ENCODE results near the gene ANKRD13C. TPM values are rescaled to one million over a fixed set of nuclear protein-coding genes. Genes with fewer than 3 reads are reported as not detected.

The ANKRD13C gene, protein sequence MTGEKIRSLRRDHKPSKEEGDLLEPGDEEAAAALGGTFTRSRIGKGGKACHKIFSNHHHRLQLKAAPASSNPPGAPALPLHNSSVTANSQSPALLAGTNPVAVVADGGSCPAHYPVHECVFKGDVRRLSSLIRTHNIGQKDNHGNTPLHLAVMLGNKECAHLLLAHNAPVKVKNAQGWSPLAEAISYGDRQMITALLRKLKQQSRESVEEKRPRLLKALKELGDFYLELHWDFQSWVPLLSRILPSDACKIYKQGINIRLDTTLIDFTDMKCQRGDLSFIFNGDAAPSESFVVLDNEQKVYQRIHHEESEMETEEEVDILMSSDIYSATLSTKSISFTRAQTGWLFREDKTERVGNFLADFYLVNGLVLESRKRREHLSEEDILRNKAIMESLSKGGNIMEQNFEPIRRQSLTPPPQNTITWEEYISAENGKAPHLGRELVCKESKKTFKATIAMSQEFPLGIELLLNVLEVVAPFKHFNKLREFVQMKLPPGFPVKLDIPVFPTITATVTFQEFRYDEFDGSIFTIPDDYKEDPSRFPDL
- total RNA-seq (26.6 TPM), polyA plus RNA-seq (ENCODE audit: insufficient read depth in 1 of 8, insufficient read length in 8 of 8, low replicate concordance in 1 of 8) (10 to 100 TPM; 12.9 to 20.5 (median 17.3) TPM)
- long read RNA-seq, donor 1, full-length matches to known transcripts: 1 of 1 reads
- long read RNA-seq, donor 1, partial matches to known transcripts: 0 of 1 reads
- long read RNA-seq, donor 1, other reads (novel, unspliced or antisense): 0 of 1 reads
- long read RNA-seq, donor 2, full-length matches to known transcripts: 2 of 2 reads
- long read RNA-seq, donor 2, partial matches to known transcripts: 0 of 2 reads
- long read RNA-seq, donor 2, other reads (novel, unspliced or antisense): 0 of 2 reads
- long read RNA-seq, donor 3, full-length matches to known transcripts: 3 of 3 reads
- long read RNA-seq, donor 3, partial matches to known transcripts: 0 of 3 reads
- long read RNA-seq, donor 3, other reads (novel, unspliced or antisense): 0 of 3 reads
- long read RNA-seq, donor 4, full-length matches to known transcripts: 3 of 3 reads
- long read RNA-seq, donor 4, partial matches to known transcripts: 0 of 3 reads
- long read RNA-seq, donor 4, other reads (novel, unspliced or antisense): 0 of 3 reads
- long read RNA-seq, donor 5, full-length matches to known transcripts: 3 of 3 reads
- long read RNA-seq, donor 5, partial matches to known transcripts: 0 of 3 reads
- long read RNA-seq, donor 5, other reads (novel, unspliced or antisense): 0 of 3 reads
- long read RNA-seq, donor 6, full-length matches to known transcripts: 4 of 4 reads
- long read RNA-seq, donor 6, partial matches to known transcripts: 0 of 4 reads
- long read RNA-seq, donor 6, other reads (novel, unspliced or antisense): 0 of 4 reads
- long read RNA-seq, donor 7, full-length matches to known transcripts: 2 of 2 reads
- long read RNA-seq, donor 7, partial matches to known transcripts: 0 of 2 reads
- long read RNA-seq, donor 7, other reads (novel, unspliced or antisense): 0 of 2 reads
- long read RNA-seq, donor 8, full-length matches to known transcripts: 3 of 3 reads
- long read RNA-seq, donor 8, partial matches to known transcripts: 0 of 3 reads
- long read RNA-seq, donor 8, other reads (novel, unspliced or antisense): 0 of 3 reads
- long read RNA-seq, donor 9: 0 reads
- long read RNA-seq, donor 10, full-length matches to known transcripts: 4 of 4 reads
- long read RNA-seq, donor 10, partial matches to known transcripts: 0 of 4 reads
- long read RNA-seq, donor 10, other reads (novel, unspliced or antisense): 0 of 4 reads
- long read RNA-seq, donor 11, full-length matches to known transcripts: 2 of 8 reads
- long read RNA-seq, donor 11, partial matches to known transcripts: 6 of 8 reads
- long read RNA-seq, donor 11, other reads (novel, unspliced or antisense): 0 of 8 reads

DNA sequence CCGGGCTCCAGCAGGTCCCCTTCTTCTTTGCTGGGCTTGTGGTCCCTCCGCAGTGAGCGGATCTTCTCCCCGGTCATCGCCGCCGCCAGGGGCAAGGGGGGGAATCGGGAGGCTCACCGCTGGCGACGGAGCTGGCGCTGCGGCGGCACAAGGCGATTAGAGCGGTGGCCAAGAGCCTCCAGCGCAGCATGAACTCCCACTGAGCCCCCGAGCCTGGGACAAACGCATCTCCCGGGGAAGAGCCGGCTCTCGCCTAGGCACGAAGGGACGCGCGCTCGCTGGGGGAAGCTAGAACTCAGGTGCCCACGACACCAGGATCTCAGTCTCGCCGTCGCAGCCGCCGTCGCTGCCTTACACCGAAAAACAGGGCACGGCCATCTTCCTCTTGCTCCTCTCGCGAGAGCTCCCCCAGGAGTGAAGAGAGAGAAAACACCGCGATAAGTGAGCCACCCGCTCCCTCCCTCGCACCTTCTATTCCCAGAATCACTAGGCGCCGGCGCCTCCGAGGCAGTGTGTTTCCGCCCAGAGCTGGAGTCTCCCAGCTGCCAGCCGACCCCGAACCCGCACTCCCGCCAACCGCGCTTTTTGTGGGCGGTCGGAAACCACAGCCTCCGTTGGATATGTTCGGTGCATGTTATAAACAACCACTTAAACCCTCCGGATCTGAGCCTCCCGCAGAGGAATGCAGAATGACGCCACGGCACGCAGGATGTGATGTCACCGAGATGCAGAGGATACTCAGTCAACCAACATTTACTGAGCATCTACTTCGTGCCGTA, at the start of gene ANKRD13C:
TSS of gene ANKRD13C (minus strand) at position 391 of the 779 bp plus-strand sequence. CDS start at position 77, 314 bp downstream.
- Histone ChIP-seq H3K27ac (ENCODE audit: low read length) (peak within 1 kb of the TSS; percentile 94), H3K4me3 (ENCODE audit: low read length) (peak within 1 kb of the TSS; percentile 99), H3K36me3 (ENCODE audit: control insufficient read depth, insufficient read depth, low read length) (no peaks in the 10 kb centered on the region), H3K4me1 (ENCODE audit: control insufficient read depth, insufficient read depth, low read length) (peaks cover 6% of the 10 kb centered on the region), H3K27me3 (ENCODE audit: control insufficient read depth, insufficient read depth, low read length) (no peaks in the 10 kb centered on the region), H3K9me3 (replicated peaks; ENCODE audit: control insufficient read depth, low read depth, low read length) (no peaks in the 10 kb centered on the region)
- peak; percentile 99 for DNase-seq
- WGBS (ENCODE audit: insufficient coverage): 0% methylated on average over 46 of the region's 65 CpGs

GRCh38 chr1:70403759-70404158, 49.2 kb upstream of the ANKRD13C start:
- no peaks in the 10 kb centered on the region for H3K27me3 ChIP-seq (ENCODE audit: control insufficient read depth, insufficient read depth, low read length)
- 33% methylated on average over 1 of the region's 2 CpGs for WGBS (ENCODE audit: insufficient coverage)
- H3K27ac ChIP-seq (ENCODE audit: low read length): no peak overlapping the region
- no peak for DNase-seq
- no peak overlapping the region for H3K4me3 ChIP-seq (ENCODE audit: low read length)
- no peaks in the 10 kb centered on the region for H3K9me3 ChIP-seq (replicated peaks; ENCODE audit: control insufficient read depth, low read depth, low read length)
- no peaks in the 10 kb centered on the region for H3K36me3 ChIP-seq (ENCODE audit: control insufficient read depth, insufficient read depth, low read length)
- no peaks in the 10 kb centered on the region for H3K4me1 ChIP-seq (ENCODE audit: control insufficient read depth, insufficient read depth, low read length)

- Histone ChIP-seq H3K27me3 (ENCODE audit: control insufficient read depth, insufficient read depth, low read length) (no peaks in the 10 kb centered on the region), H3K36me3 (ENCODE audit: control insufficient read depth, insufficient read depth, low read length) (no peaks in the 10 kb centered on the region), H3K4me3 (ENCODE audit: low read length) (no peak overlapping the region), H3K9me3 (replicated peaks; ENCODE audit: control insufficient read depth, low read depth, low read length) (no peaks in the 10 kb centered on the region), H3K27ac (ENCODE audit: low read length) (no peak overlapping the region), H3K4me1 (ENCODE audit: control insufficient read depth, insufficient read depth, low read length) (no peaks in the 10 kb centered on the region)
- no peak for DNase-seq
- no CpG with 5 or more reads among the region's 1 CpG for WGBS (ENCODE audit: insufficient coverage)
Measured at GRCh38 chr1:70401974-70402373, 47.5 kb upstream of the ANKRD13C start.

GRCh38 chr1:70400335-70400734, 45.8 kb upstream of the ANKRD13C start:
- H3K4me1 ChIP-seq (ENCODE audit: control insufficient read depth, insufficient read depth, low read length): no peaks in the 10 kb centered on the region
- H3K36me3 ChIP-seq (ENCODE audit: control insufficient read depth, insufficient read depth, low read length): no peaks in the 10 kb centered on the region
- WGBS (ENCODE audit: insufficient coverage): no CpG with 5 or more reads among the region's 1 CpG
- no peak overlapping the region for H3K4me3 ChIP-seq (ENCODE audit: low read length)
- no peak for DNase-seq
- no peak overlapping the region for H3K27ac ChIP-seq (ENCODE audit: low read length)
- H3K9me3 ChIP-seq (replicated peaks; ENCODE audit: control insufficient read depth, low read depth, low read length): no peaks in the 10 kb centered on the region
- no peaks in the 10 kb centered on the region for H3K27me3 ChIP-seq (ENCODE audit: control insufficient read depth, insufficient read depth, low read length)

DNA sequence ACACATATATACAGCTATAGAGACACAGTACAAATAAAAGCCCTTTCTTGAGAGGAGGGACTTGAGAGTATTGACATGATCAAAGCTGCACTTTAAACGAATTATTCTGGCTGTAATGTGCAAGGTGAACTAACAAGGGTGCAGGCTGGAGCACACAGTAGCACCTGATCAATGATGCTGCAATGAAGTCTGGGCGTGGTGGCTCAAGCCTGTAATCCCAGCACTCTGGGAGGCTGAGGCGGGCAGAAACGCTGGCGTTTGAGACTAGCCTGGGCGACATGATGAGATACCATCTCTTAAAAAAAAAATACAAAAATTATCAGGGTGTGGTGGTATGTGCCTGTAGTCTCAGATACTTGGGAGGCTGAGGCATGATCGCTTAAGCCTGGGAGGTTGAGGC, 42.5 kb upstream of the ANKRD13C start:
- WGBS (ENCODE audit: insufficient coverage): 57% methylated on average over 1 of the region's 7 CpGs
- H3K4me3 ChIP-seq (ENCODE audit: low read length): no peak overlapping the region
- no peaks in the 10 kb centered on the region for H3K4me1 ChIP-seq (ENCODE audit: control insufficient read depth, insufficient read depth, low read length)
- H3K36me3 ChIP-seq (ENCODE audit: control insufficient read depth, insufficient read depth, low read length): no peaks in the 10 kb centered on the region
- no peaks in the 10 kb centered on the region for H3K9me3 ChIP-seq (replicated peaks; ENCODE audit: control insufficient read depth, low read depth, low read length)
- no peak for DNase-seq
- H3K27ac ChIP-seq (ENCODE audit: low read length): no peak overlapping the region
- no peaks in the 10 kb centered on the region for H3K27me3 ChIP-seq (ENCODE audit: control insufficient read depth, insufficient read depth, low read length)

- no peak for DNase-seq
- Histone ChIP-seq H3K36me3 (ENCODE audit: control insufficient read depth, insufficient read depth, low read length) (no peaks in the 10 kb centered on the region), H3K27me3 (ENCODE audit: control insufficient read depth, insufficient read depth, low read length) (no peaks in the 10 kb centered on the region), H3K27ac (ENCODE audit: low read length) (no peak overlapping the region), H3K4me3 (ENCODE audit: low read length) (no peak overlapping the region), H3K9me3 (replicated peaks; ENCODE audit: control insufficient read depth, low read depth, low read length) (no peaks in the 10 kb centered on the region), H3K4me1 (ENCODE audit: control insufficient read depth, insufficient read depth, low read length) (no peaks in the 10 kb centered on the region)
- no CpG with 5 or more reads among the region's 2 CpGs for WGBS (ENCODE audit: insufficient coverage)
Measured at GRCh38 chr1:70396607-70397006, 42.1 kb upstream of the ANKRD13C start.

GRCh38 chr1:70392626-70393025, 38.1 kb upstream of the ANKRD13C start:
- Histone ChIP-seq H3K9me3 (replicated peaks; ENCODE audit: control insufficient read depth, low read depth, low read length) (no peaks in the 10 kb centered on the region), H3K36me3 (ENCODE audit: control insufficient read depth, insufficient read depth, low read length) (no peaks in the 10 kb centered on the region), H3K27me3 (ENCODE audit: control insufficient read depth, insufficient read depth, low read length) (no peaks in the 10 kb centered on the region), H3K27ac (ENCODE audit: low read length) (no peak overlapping the region), H3K4me1 (ENCODE audit: control insufficient read depth, insufficient read depth, low read length) (no peaks in the 10 kb centered on the region), H3K4me3 (ENCODE audit: low read length) (no peak overlapping the region)
- no peak for DNase-seq

DNA sequence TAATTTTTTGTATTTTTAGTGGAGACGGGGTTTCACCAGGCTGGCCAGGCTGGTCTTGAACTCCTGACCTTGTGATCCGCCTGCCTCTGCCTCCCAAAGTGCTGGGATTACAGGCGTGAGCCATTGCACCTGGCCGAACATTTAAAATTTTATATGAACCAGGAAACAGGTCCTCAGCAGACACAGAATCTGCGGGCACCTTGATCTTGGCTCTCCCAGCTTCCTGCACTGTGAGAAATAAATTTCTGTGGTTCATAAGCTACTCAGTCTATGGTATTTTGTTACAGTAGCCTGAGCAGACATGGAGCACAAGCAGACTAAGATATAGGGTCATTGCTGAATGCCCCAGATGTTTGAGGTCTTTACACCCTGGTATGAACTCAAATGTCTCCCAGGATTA, 33.0 kb upstream of the ANKRD13C start:
- Histone ChIP-seq H3K4me1 (ENCODE audit: control insufficient read depth, insufficient read depth, low read length) (no peaks in the 10 kb centered on the region), H3K4me3 (ENCODE audit: low read length) (no peak overlapping the region), H3K27me3 (ENCODE audit: control insufficient read depth, insufficient read depth, low read length) (no peaks in the 10 kb centered on the region), H3K27ac (ENCODE audit: low read length) (no peak overlapping the region), H3K9me3 (replicated peaks; ENCODE audit: control insufficient read depth, low read depth, low read length) (no peaks in the 10 kb centered on the region), H3K36me3 (ENCODE audit: control insufficient read depth, insufficient read depth, low read length) (no peaks in the 10 kb centered on the region)
- WGBS (ENCODE audit: insufficient coverage): 46% methylated on average over 5 of the region's 5 CpGs
- DNase-seq: no peak
